Activated CD8-positive, alpha-beta memory T cell treated with anti-CD3 and anti-CD28 coated beads for 48 hours (primary cell): ENCODE results near the gene GABRQ.

Experiments
- DNase-seq, 3 experiments: peaks; one replicate each; pipeline ENCODE4 v3.0.0-alpha.2; 2020; ENCODE audit warnings: low read depth in 2 of 3, low spot score in 2 of 3

The GABRQ gene

GRCh38 chrX:152637649-152638442 lies at the start of gene GABRQ:
Gene GABRQ (plus strand): TSS chrX:152637895. CDS start chrX:152638203, 308 bp downstream.
- no peak for DNase-seq

- no peak for DNase-seq
Measured at GRCh38 chrX:152588206-152588605, 49.5 kb upstream of the GABRQ start.

GRCh38 chrX:152600853-152601633 lies 36.7 kb upstream of the GABRQ start:
- no peak for DNase-seq

- peak in 1 of 3 experiments; percentile 0 for DNase-seq
Measured at GRCh38 chrX:152601848-152602616, 35.7 kb upstream of the GABRQ start.

- no peak for DNase-seq
Measured at GRCh38 chrX:152614791-152615190, 22.9 kb upstream of the GABRQ start.

- no peak for DNase-seq
Measured at GRCh38 chrX:152619897-152620296, 17.8 kb upstream of the GABRQ start.

- DNase-seq: peak in 1 of 3 experiments; percentile 23
Measured at GRCh38 chrX:152632445-152633097, 5.1 kb upstream of the GABRQ start.

GRCh38 chrX:152635941-152636340 lies 1.8 kb upstream of the GABRQ start:
- DNase-seq: no peak

- DNase-seq: no peak
Measured at GRCh38 chrX:152638443-152638904, 779 bp downstream of the GABRQ start.

- no peak for DNase-seq
Measured at GRCh38 chrX:152639426-152639825, 1.7 kb downstream of the GABRQ start.

- no peak for DNase-seq
Measured at GRCh38 chrX:152640034-152640818, 2.5 kb downstream of the GABRQ start.

- no peak for DNase-seq
Measured at GRCh38 chrX:152641256-152641875, 3.7 kb downstream of the GABRQ start.

GRCh38 chrX:152641996-152642395 lies 4.3 kb downstream of the GABRQ start:
- DNase-seq: no peak

- no peak for DNase-seq
Measured at GRCh38 chrX:152642931-152643564, 5.4 kb downstream of the GABRQ start.

GRCh38 chrX:152646961-152647360 lies 9.3 kb downstream of the GABRQ start:
- no peak for DNase-seq

- no peak for DNase-seq
Measured at GRCh38 chrX:152647978-152648377, 10.3 kb downstream of the GABRQ start.

- no peak for DNase-seq
Measured at GRCh38 chrX:152652060-152652459, 14.4 kb downstream of the GABRQ start.

GRCh38 chrX:152652467-152652866 lies 14.8 kb downstream of the GABRQ start:
- no peak for DNase-seq

GRCh38 chrX:152656087-152656486 lies 18.4 kb downstream of the GABRQ start:
- DNase-seq: no peak
